Liver (tissue), 9 donors: Measurements from ENCODE around the gene RNH1. TPM values are rescaled to one million over a fixed set of nuclear protein-coding genes. Genes with fewer than 3 reads are reported as not detected.

Source experiments
- DNase-seq: peaks from one replicate; pipeline ENCODE4 v3.0.0-alpha.2; 2017; ENCODE audit warnings: low spot score
- H3K27ac ChIP-seq, 2 donors: one replicate each; pipeline ENCODE4 v1.7.0; 2013; ENCODE audit warnings: inconsistent platforms in 2 of 2, low read length in 2 of 2, control low read depth in 1 of 2, low read depth in 1 of 2, mild to moderate bottlenecking in 1 of 2
- H3K27me3 ChIP-seq, 4 donors: one replicate each; pipeline versions ENCODE4 v1.6.1 to v1.7.0; 2013; ENCODE audit warnings: low read length in 3 of 4, inconsistent platforms in 1 of 4, mild to moderate bottlenecking in 1 of 4, moderate library complexity in 1 of 4; ENCODE audit not compliant: control insufficient read depth in 4 of 4, insufficient read depth in 4 of 4
- H3K36me3 ChIP-seq, 4 donors: one replicate each; pipeline versions ENCODE4 v1.6.1 to v1.7.0; 2013; ENCODE audit warnings: low read length in 3 of 4, mild to moderate bottlenecking in 3 of 4, low read depth in 1 of 4, moderate library complexity in 1 of 4; ENCODE audit not compliant: control insufficient read depth in 4 of 4, insufficient read depth in 3 of 4
- H3K4me1 ChIP-seq, 4 donors: one replicate each; pipeline versions ENCODE4 v1.6.1 to v1.7.0; 2013; ENCODE audit warnings: low read length in 3 of 4, mild to moderate bottlenecking in 3 of 4, moderate library complexity in 1 of 4; ENCODE audit not compliant: control insufficient read depth in 4 of 4, insufficient read depth in 4 of 4
- H3K4me3 ChIP-seq, 3 donors: one replicate each; pipeline versions ENCODE4 v1.6.1 to v1.7.0; 2013; ENCODE audit warnings: low read length in 3 of 3, control low read depth in 1 of 3, low read depth in 1 of 3, mild to moderate bottlenecking in 1 of 3
- H3K9ac ChIP-seq, 2 donors: one replicate each; pipeline ENCODE4 v1.7.0; 2013; ENCODE audit warnings: low read length in 2 of 2, mild to moderate bottlenecking in 2 of 2, moderate library complexity in 2 of 2, control low read depth in 1 of 2, low read depth in 1 of 2
- H3K9me3 ChIP-seq, 4 donors: one replicate each; pipeline versions ENCODE4 v1.6.1 to v1.7.0; 2013; ENCODE audit warnings: low read length in 3 of 4; ENCODE audit not compliant: control insufficient read depth in 4 of 4
- ATF3 ChIP-seq: IDR thresholded peaks from 2 replicates; pipeline ENCODE4 v1.6.1; 2016; ENCODE audit warnings: antibody characterized with exemption
- CTCF ChIP-seq: fragments of 150-350 bp; IDR thresholded peaks from 2 replicates; pipeline ENCODE4 v1.5.1; 2017; ENCODE audit warnings: improper control_type of control experiment, low read depth, low read length; ENCODE audit not compliant: missing input control
- EGR1 ChIP-seq, 2 donors: IDR thresholded peaks; 2 replicates each; pipeline ENCODE4 v1.6.1; 2016 to 2018; ENCODE audit warnings: antibody characterized with exemption in 2 of 2, low read depth in 2 of 2
- FOXA1 ChIP-seq: IDR thresholded peaks from 2 replicates; pipeline ENCODE4 v1.6.1; 2016; ENCODE audit warnings: antibody characterized with exemption
- FOXA2 ChIP-seq: IDR thresholded peaks from 2 replicates; pipeline ENCODE4 v1.6.1; 2016; ENCODE audit warnings: antibody characterized with exemption
- GABPA ChIP-seq, 2 donors: IDR thresholded peaks in 1 of 2; conservative IDR thresholded peaks in 1 of 2; 2 replicates each; pipeline ENCODE4 v1.6.1; 2016; ENCODE audit warnings: antibody characterized with exemption in 2 of 2, mild to moderate bottlenecking in 1 of 2, moderate library complexity in 1 of 2
- HNF4A ChIP-seq, 2 donors: conservative IDR thresholded peaks; 2 replicates each; pipeline ENCODE4 v1.6.1; 2016; ENCODE audit warnings: antibody characterized with exemption in 2 of 2, mild to moderate bottlenecking in 2 of 2
- HNF4G ChIP-seq: IDR thresholded peaks from 2 replicates; pipeline ENCODE4 v1.6.1; 2016; ENCODE audit warnings: antibody characterized with exemption
- JUND ChIP-seq, 2 donors: IDR thresholded peaks; 2 replicates each; pipeline ENCODE4 v1.6.1; 2016; ENCODE audit warnings: antibody characterized with exemption in 2 of 2
- NR2F2 ChIP-seq: IDR thresholded peaks from 2 replicates; pipeline ENCODE4 v1.6.1; 2016; ENCODE audit warnings: antibody characterized with exemption
- RAD21 ChIP-seq, 2 donors: IDR thresholded peaks; 2 replicates each; pipeline ENCODE4 v1.6.1; 2016; ENCODE audit warnings: antibody characterized with exemption in 2 of 2, mild to moderate bottlenecking in 2 of 2
- REST ChIP-seq: IDR thresholded peaks from 2 replicates; pipeline ENCODE4 v1.6.1; 2016; ENCODE audit warnings: antibody characterized with exemption, mild to moderate bottlenecking
- RXRA ChIP-seq, 2 donors: IDR thresholded peaks; 2 replicates each; pipeline ENCODE4 v1.6.1; 2017 to 2018; ENCODE audit warnings: antibody characterized with exemption in 2 of 2, mild to moderate bottlenecking in 1 of 2
- SP1 ChIP-seq: IDR thresholded peaks from 2 replicates; pipeline ENCODE4 v1.6.1; 2018; ENCODE audit warnings: antibody characterized with exemption, mild to moderate bottlenecking
- TAF1 ChIP-seq: conservative IDR thresholded peaks from 2 replicates; pipeline ENCODE4 v1.6.1; 2016; ENCODE audit warnings: antibody characterized with exemption, mild to moderate bottlenecking
- YY1 ChIP-seq: IDR thresholded peaks from 2 replicates; pipeline ENCODE4 v1.6.1; 2016; ENCODE audit warnings: antibody characterized with exemption, mild to moderate bottlenecking
- WGBS: extraction: QIAGEN DNeasy Blood & Tissue Kit; methylation state at CpG from one replicate; pipeline ENCODE4 v1.1.7; 2013; 5-methylcytosine and 5-hydroxymethylcytosine counted together
- polyA plus RNA-seq, 2 donors: library from polyadenylated mRNA; stranded (reverse) in 1 of 2; unstranded in 1 of 2; fragments of 200-250 nt in 1 of 2; fragments of >200 nt in 1 of 2; fragmentation: Nextera tagmentation in 1 of 2; extraction: Ambion mirVana in 1 of 2; gene quantifications; one replicate each; pipeline versions ENCODE4 v1.2.1 to v1.2.3, GENCODE V29; 2013 to 2015
- total RNA-seq, 2 donors: library from RNA; depleted of rRNA; stranded (reverse); fragments of >200 nt; gene quantifications; one replicate each; pipeline ENCODE4 v1.2.3, GENCODE V29; 2014
- TF ChIP-seq, protein P1 (sequence below): IDR thresholded peaks from 2 replicates; pipeline ENCODE4 v1.6.1; 2016; ENCODE audit warnings: antibody characterized with exemption
- TF ChIP-seq, protein P2 (sequence below): IDR thresholded peaks from 2 replicates; pipeline ENCODE4 v1.6.1; 2016; ENCODE audit warnings: antibody characterized with exemption
- donor health status: healthy.
- donor health status: healthy.
- donor health status: healthy.
- donor health status: healthy.
- donor health status: healthy.

RNH1 gene
- total and polyA plus RNA-seq, 4 donors: 68.5 to 99.1 (median 76.8) TPM

- Histone ChIP-seq H3K4me3 (no peak overlapping the region), H3K27ac (no peak overlapping the region), H3K4me1 (peaks cover under 1 to 9% (median 7%) of the 10 kb centered on the region in 4 donors), H3K36me3 (peaks cover 25 to 67% (median 32%) of the 10 kb centered on the region in 4 donors), H3K9me3 (no peaks in the 10 kb centered on the region), H3K27me3 (no peaks in the 10 kb centered on the region), H3K9ac (no peak overlapping the region)
- no peak for DNase-seq
- no peak for TF ChIP-seq HNF4A (conservative IDR thresholded peaks at IDR 0.05)
- TF ChIP-seq FOXA2: no peak
- no peak for TF ChIP-seq EGR1 (IDR thresholded peaks at IDR 0.05; ENCODE audit: low read depth in 2 of 2)
- TF ChIP-seq NR2F2: no peak
- TF ChIP-seq, protein P1, sequence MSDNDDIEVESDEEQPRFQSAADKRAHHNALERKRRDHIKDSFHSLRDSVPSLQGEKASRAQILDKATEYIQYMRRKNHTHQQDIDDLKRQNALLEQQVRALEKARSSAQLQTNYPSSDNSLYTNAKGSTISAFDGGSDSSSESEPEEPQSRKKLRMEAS: no peak
- TF ChIP-seq RXRA (IDR thresholded peaks at IDR 0.05): no peak
- no peak for TF ChIP-seq REST
- TF ChIP-seq GABPA (IDR thresholded peaks at IDR 0.05 in 1 of 2, conservative IDR thresholded peaks at IDR 0.05 in 1 of 2): no peak
- TF ChIP-seq RAD21 (IDR thresholded peaks at IDR 0.05): no peak
- no peak for TF ChIP-seq YY1
- TF ChIP-seq, protein P2, sequence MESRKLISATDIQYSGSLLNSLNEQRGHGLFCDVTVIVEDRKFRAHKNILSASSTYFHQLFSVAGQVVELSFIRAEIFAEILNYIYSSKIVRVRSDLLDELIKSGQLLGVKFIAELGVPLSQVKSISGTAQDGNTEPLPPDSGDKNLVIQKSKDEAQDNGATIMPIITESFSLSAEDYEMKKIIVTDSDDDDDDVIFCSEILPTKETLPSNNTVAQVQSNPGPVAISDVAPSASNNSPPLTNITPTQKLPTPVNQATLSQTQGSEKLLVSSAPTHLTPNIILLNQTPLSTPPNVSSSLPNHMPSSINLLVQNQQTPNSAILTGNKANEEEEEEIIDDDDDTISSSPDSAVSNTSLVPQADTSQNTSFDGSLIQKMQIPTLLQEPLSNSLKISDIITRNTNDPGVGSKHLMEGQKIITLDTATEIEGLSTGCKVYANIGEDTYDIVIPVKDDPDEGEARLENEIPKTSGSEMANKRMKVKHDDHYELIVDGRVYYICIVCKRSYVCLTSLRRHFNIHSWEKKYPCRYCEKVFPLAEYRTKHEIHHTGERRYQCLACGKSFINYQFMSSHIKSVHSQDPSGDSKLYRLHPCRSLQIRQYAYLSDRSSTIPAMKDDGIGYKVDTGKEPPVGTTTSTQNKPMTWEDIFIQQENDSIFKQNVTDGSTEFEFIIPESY: no peak
- TF ChIP-seq JUND (IDR thresholded peaks at IDR 0.05): no peak
- no peak for TF ChIP-seq SP1
- no peak for TF ChIP-seq ATF3
- TF ChIP-seq TAF1: no peak
- no peak for TF ChIP-seq CTCF
- TF ChIP-seq HNF4G: no peak
- no peak for TF ChIP-seq FOXA1
- 97% methylated on average over 24 of the region's 24 CpGs for WGBS
These were observed 7.6 kb downstream of the RNH1 start for GRCh38 chr11:499201-500076.
